Aorta (tissue), 5 donors: ENCODE results near the gene CLDND2. TPM values are rescaled to one million over a fixed set of nuclear protein-coding genes. Genes with fewer than 3 reads are reported as not detected.

Experiments
- ATAC-seq: fragments of 200-7000 bp; cut with Tn5 transposase; one replicate; pipeline ENCODE4 v1.9.1; 2022; ENCODE audit warnings: moderate library complexity; ENCODE audit not compliant: low FRiP score
- DNase-seq, 2 donors: peaks; one replicate each; pipeline ENCODE4 v3.0.0-alpha.2; 2020
- H3K27ac ChIP-seq, 2 donors: one replicate each; pipeline ENCODE4 v1.5.1; 2013; ENCODE audit warnings: low read length in 2 of 2, mild to moderate bottlenecking in 2 of 2, moderate library complexity in 2 of 2, control low read depth in 1 of 2, inconsistent platforms in 1 of 2, low read depth in 1 of 2
- H3K27me3 ChIP-seq, 2 donors: one replicate each; pipeline ENCODE4 v1.6.1; 2013; ENCODE audit warnings: control low read depth in 1 of 2, low read length in 1 of 2, mild to moderate bottlenecking in 1 of 2, moderate library complexity in 1 of 2; ENCODE audit not compliant: insufficient read depth in 2 of 2, control insufficient read depth in 1 of 2
- H3K36me3 ChIP-seq, 2 donors: one replicate each; pipeline ENCODE4 v1.6.1; 2013; ENCODE audit warnings: control low read depth in 1 of 2, low read length in 1 of 2, mild to moderate bottlenecking in 1 of 2; ENCODE audit not compliant: insufficient read depth in 2 of 2, control insufficient read depth in 1 of 2
- H3K4me1 ChIP-seq, 2 donors: one replicate each; pipeline ENCODE4 v1.6.1; 2013; ENCODE audit warnings: low read length in 2 of 2, control low read depth in 1 of 2, mild to moderate bottlenecking in 1 of 2, moderate library complexity in 1 of 2; ENCODE audit not compliant: insufficient read depth in 2 of 2, control insufficient read depth in 1 of 2
- H3K4me3 ChIP-seq, 2 donors: one replicate each; pipeline ENCODE4 v1.5.1; 2013; ENCODE audit warnings: low read length in 2 of 2, control low read depth in 1 of 2, mild to moderate bottlenecking in 1 of 2
- H3K9me3 ChIP-seq: one replicate; pipeline ENCODE4 v1.6.1; 2013; ENCODE audit warnings: mild to moderate bottlenecking, low read length; ENCODE audit not compliant: control insufficient read depth
- WGBS, 2 donors: extraction: QIAGEN DNeasy Blood & Tissue Kit; methylation state at CpG; one replicate each; pipeline ENCODE4 v1.1.7; 2013; 5-methylcytosine and 5-hydroxymethylcytosine counted together
- intact Hi-C, 2 donors: fragments of 100-400 bp; cut with DNase I; formaldehyde crosslinking; loops; one replicate each; pipeline versions ENCODE4 v1.14.2 to v1.15.0; 2022
- polyA plus RNA-seq, 2 donors: library from polyadenylated mRNA; stranded (reverse); fragments of 200-250 nt; gene quantifications; one replicate each; pipeline ENCODE4 v1.2.3, GENCODE V29; 2013
- total RNA-seq, 2 donors: library from RNA; stranded (reverse); fragmentation: NEBNext Ultra II Directional; extraction: Animal tissue kit (Norgen Biotek cat#: 25700); gene quantifications; one replicate each; pipeline ENCODE4 v1.2.1, GENCODE V29; 2021
- donor health status: healthy with polysubstance abuse.
- donor health status: Bipolar disorder and iron deficiency.
- donor health status: DM: no; HTN: no; CAD: no.
- donor health status: DM: no; HTN: no; CAD: no.
- donor health status: DM: yes; HTN: yes; CAD: no.

CLDND2 gene
- total and polyA plus RNA-seq, 4 donors, result 0.87 to 3.5 (median 2.0) TPM; not detected in 1

GRCh38 chr19:51341066-51341465 lies 27.7 kb downstream of the CLDND2 start:
- H3K27ac ChIP-seq, result no peak overlapping the region
- no peak for DNase-seq
- intact Hi-C loops, result no loop called here

GRCh38 chr19:51339687-51340656 lies 28.8 kb downstream of the CLDND2 start:
- intact Hi-C loops, result loop anchor here (1.0 to 10.0 kb wide), 6 partner anchors 27 to 345 kb away; partner anchors contain the start of genes C19orf84 (in 2 of the 2) and ZNF175 (in 1 of the 2)
- ATAC-seq (peak; percentile 97), DNase-seq (peak; percentile 100)
- H3K9me3 ChIP-seq, result no peaks in the 10 kb centered on the region
- H3K27me3 ChIP-seq, result no peaks in the 10 kb centered on the region
- peak overlapping the region in 1 of 2 donors; percentile 62 for H3K27ac ChIP-seq
- no peaks in the 10 kb centered on the region for H3K4me1 ChIP-seq
- 1 to 2% methylated on average over 105 to 107 of the region's 107 CpGs for WGBS, 2 donors
- H3K36me3 ChIP-seq, result no peaks in the 10 kb centered on the region
- H3K4me3 ChIP-seq, result peak overlapping the region; percentile 1 to 16

More at GRCh38 chr19:51341066-51341465, 27.7 kb downstream of the CLDND2 start:
- Histone ChIP-seq H3K4me3 (no peak overlapping the region), H3K4me1 (no peaks in the 10 kb centered on the region), H3K9me3 (no peaks in the 10 kb centered on the region), H3K36me3 (no peaks in the 10 kb centered on the region), H3K27me3 (no peaks in the 10 kb centered on the region)
- 91 to 93% methylated on average over 18 of the region's 18 CpGs for WGBS, 2 donors
- no peak for ATAC-seq

- Histone ChIP-seq H3K27ac (peak overlapping the region in 1 of 2 donors; percentile 8), H3K36me3 (no peaks in the 10 kb centered on the region), H3K9me3 (no peaks in the 10 kb centered on the region), H3K27me3 (no peaks in the 10 kb centered on the region), H3K4me3 (peak overlapping the region in 1 of 2 donors; percentile 7), H3K4me1 (no peaks in the 10 kb centered on the region)
- WGBS, 2 donors, result 1 to 2% methylated on average over 9 to 10 of the region's 10 CpGs
- DNase-seq, result no peak
- ATAC-seq, result no peak
- intact Hi-C loops, result loop anchor here (1.0 to 10.0 kb wide), 6 partner anchors 28 to 346 kb away; partner anchors contain the start of genes C19orf84 (in 2 of the 2) and ZNF175 (in 1 of the 2)
Measured at GRCh38 chr19:51339313-51339686, 29.5 kb downstream of the CLDND2 start.

GRCh38 chr19:51338563-51339312 lies 30.1 kb downstream of the CLDND2 start:
- Histone ChIP-seq H3K4me1 (no peaks in the 10 kb centered on the region), H3K4me3 (peak overlapping the region; percentile 7 to 16), H3K27me3 (no peaks in the 10 kb centered on the region), H3K27ac (peak overlapping the region in 1 of 2 donors; percentile 8), H3K9me3 (no peaks in the 10 kb centered on the region), H3K36me3 (no peaks in the 10 kb centered on the region)
- intact Hi-C loops, result loop anchor here (1.0 to 10.0 kb wide), 6 partner anchors 29 to 346 kb away; partner anchors contain the start of genes C19orf84 (in 2 of the 2) and ZNF175 (in 1 of the 2)
- DNase-seq (peak; percentile 89 to 96), ATAC-seq (peak; percentile 87)
- 5% methylated on average over 43 of the region's 43 CpGs for WGBS, 2 donors

GRCh38 chr19:51337861-51338562 lies 30.8 kb downstream of the CLDND2 start:
- WGBS, 2 donors, result 84 to 85% methylated on average over 19 of the region's 19 CpGs
- intact Hi-C loops, result loop anchor here (2.0 to 10.0 kb wide), 5 partner anchors 54 to 347 kb away; partner anchors contain the start of genes C19orf84 (in 2 of the 2) and ZNF175 (in 1 of the 2)
- no peak for DNase-seq
- Histone ChIP-seq H3K4me1 (no peaks in the 10 kb centered on the region), H3K27me3 (no peaks in the 10 kb centered on the region), H3K9me3 (no peaks in the 10 kb centered on the region), H3K27ac (no peak overlapping the region), H3K36me3 (no peaks in the 10 kb centered on the region), H3K4me3 (no peak overlapping the region)
- no peak for ATAC-seq

GRCh38 chr19:51337141-51337860 lies 31.5 kb downstream of the CLDND2 start:
- intact Hi-C loops, result loop anchor here (5.0 to 10.0 kb wide), 4 partner anchors 55 to 348 kb away; partner anchors contain the start of genes C19orf84 (in 2 of the 2) and ZNF175 (in 1 of the 2)
- ATAC-seq, result no peak

GRCh38 chr19:51333836-51334460 lies 34.9 kb downstream of the CLDND2 start:
- H3K27me3 ChIP-seq, result no peaks in the 10 kb centered on the region
- H3K27ac ChIP-seq, result no peak overlapping the region
- 90 to 91% methylated on average over 13 of the region's 13 CpGs for WGBS, 2 donors
- no peaks in the 10 kb centered on the region for H3K36me3 ChIP-seq
- H3K4me1 ChIP-seq, result no peaks in the 10 kb centered on the region
- intact Hi-C loops, result loop anchor here in 1 of 2 donors (10.0 kb wide), 2 partner anchors 241 to 351 kb away; partner anchors contain the start of gene ZNF175
- ATAC-seq (no peak), DNase-seq (peak in 1 of 2 donors; percentile 48)
- H3K4me3 ChIP-seq, result no peak overlapping the region
- H3K9me3 ChIP-seq, result peaks cover 4% of the 10 kb centered on the region

More at GRCh38 chr19:51337141-51337860, 31.5 kb downstream of the CLDND2 start:
- DNase-seq, result no peak
- Histone ChIP-seq H3K27me3 (no peaks in the 10 kb centered on the region), H3K4me1 (no peaks in the 10 kb centered on the region), H3K9me3 (no peaks in the 10 kb centered on the region), H3K36me3 (no peaks in the 10 kb centered on the region), H3K27ac (no peak overlapping the region), H3K4me3 (no peak overlapping the region)
- WGBS, 2 donors, result 92 to 94% methylated on average over 13 of the region's 13 CpGs
